ENCODE data around the gene PGM2L1.

DNA sequence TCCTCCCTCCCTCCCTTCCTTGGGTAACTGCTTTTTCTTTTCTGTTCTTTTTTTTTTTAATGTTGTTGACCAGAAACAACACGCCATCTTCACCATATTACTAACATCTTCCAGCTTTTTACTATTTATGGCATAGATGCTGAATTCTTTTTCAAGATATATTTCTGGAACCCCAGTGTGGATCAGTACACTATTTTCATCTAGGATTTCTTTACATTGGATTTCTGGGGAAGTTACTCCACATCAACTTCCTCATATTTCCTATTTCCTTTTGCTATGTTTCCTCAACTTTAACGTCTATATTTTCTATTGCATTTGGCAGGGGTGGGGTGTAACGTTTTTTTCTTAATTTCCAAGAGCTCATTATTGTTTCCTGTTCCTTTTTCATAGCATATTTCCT lies 7.0 kb downstream of the PGM2L1 start:
- TF ChIP-seq TAF1 (IDR thresholded peaks at IDR 0.05; ENCODE audit: borderline replicate concordance, insufficient read depth, low read length) (no peak), REST (IDR thresholded peaks at IDR 0.05; ENCODE audit: insufficient read depth in 1 of 2, low read depth in 2 of 2, low read length in 2 of 2) (no peak)
